HG03066 (cell line): Measurements from ENCODE around the gene SEMA3E.
"Not testable (repeated sequence)": the region's sequence is repeated elsewhere in the genome, so short reads cannot be mapped to it uniquely, and the experiment has no call there.

Experiments used
- ATAC-seq: cut with Tn5 transposase; IDR thresholded peaks from one replicate; pipeline ENCODE4 v1.9.1; 2021; ENCODE audit warnings: low read depth; ENCODE audit not compliant: unreplicated experiment

Gene SEMA3E

DNA sequence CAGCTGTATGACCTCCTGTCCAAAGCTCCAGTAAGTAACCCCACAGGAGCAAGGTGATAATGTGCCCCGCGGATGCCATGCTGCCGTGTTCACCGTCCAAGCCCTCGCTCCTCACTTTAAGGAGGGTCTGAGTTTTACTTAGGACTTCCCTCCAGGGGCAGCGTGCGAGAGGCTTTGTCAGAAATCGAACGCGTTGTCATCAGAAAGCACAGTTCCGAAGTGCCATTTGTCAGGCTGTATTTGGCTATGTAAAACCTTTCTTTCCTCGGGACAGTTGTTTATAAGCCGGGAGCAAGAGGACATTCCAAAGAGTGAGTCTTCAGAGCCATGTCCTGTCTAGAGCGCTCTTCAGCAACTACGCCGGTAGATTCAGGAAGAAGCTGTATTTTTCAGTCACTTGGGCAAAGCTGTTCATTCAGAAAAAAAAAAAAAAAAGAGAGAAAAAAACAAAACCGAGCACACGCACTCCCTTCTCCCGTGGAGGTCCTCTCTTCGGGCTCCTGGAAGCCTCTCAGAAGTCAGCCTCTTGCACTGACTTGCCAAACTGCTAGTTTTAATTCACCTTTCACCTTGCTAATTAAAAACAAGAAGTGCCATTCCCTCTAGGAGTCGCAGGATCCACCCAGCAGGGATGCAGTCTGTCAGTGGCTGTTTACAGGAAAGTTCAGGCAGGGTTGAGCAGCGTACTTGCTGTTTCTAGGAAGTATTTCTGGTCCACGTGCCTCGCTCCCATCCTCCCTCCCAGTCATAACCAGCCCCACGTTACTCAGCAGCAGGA, at the start of gene SEMA3E:
TSS of gene SEMA3E (minus strand) at position 676 of the 778 bp plus-strand sequence.
- no peak for ATAC-seq

GRCh38 chr7:83697804-83698530, 49.0 kb upstream of the SEMA3E start:
- no peak for ATAC-seq

GRCh38 chr7:83696101-83696500, 47.2 kb upstream of the SEMA3E start:
- no peak for ATAC-seq

DNA sequence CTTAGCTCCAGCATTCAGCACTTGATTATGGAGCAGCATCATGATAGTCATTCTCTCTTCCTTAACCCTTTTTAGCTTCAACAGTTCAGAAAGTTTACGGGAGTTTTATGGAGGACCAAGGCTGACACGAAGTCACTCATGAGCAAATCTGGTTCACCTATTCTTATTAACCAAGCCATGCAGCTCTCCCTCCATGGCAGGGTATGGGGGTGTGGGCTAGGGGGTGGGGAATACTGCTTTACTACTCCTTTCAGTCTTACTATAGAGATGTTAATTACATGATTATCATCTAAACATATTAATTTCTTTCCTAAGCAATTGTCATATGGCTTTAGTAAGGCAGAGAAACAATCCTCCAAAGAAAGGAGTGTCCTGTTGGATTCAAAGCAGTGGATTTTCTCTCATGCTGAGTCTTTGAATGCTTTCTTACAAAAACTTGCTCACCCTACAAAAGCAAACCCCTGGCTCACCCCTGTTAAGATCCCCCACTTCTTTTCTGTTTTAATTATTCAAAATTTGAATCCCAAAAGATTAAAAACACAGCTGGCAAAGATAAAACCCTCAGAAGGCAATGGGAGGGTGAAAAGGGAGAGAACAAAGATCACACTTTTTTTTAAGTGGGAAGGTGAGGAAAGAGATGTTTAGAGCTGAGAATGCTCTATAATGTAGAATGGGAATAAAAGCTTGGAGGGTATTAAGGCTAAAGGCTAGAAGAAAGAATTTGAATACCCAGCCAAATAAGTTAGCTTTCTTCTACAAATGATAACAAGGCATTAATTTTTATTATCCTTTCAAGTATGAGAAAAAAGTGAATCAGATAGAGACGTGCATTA, 46.4 kb upstream of the SEMA3E start:
- ATAC-seq, result no peak

- no peak for ATAC-seq
Observed at GRCh38 chr7:83693256-83693655, 44.3 kb upstream of the SEMA3E start.

GRCh38 chr7:83691095-83691494, 42.2 kb upstream of the SEMA3E start:
- ATAC-seq, result no peak

- no peak for ATAC-seq
Observed at GRCh38 chr7:83689855-83690254, 40.9 kb upstream of the SEMA3E start.

DNA sequence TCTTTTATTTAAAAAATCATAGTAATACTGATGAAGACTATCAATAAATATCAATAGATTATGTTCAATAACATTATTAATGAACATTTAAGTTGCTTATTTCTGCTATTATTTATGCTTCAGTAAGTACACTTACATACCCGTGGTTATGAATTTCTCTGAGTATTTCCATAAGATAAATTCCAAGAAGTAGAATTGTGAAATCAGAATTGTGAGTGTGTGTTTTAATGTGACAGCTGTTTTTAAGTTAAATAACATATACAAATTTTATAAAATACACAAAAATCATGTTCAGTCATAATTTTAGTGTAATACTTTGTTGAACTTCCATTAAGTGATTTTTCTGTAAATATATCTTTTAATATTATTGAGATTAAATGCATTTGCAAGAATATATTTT, 37.5 kb upstream of the SEMA3E start:
- no peak for ATAC-seq

DNA sequence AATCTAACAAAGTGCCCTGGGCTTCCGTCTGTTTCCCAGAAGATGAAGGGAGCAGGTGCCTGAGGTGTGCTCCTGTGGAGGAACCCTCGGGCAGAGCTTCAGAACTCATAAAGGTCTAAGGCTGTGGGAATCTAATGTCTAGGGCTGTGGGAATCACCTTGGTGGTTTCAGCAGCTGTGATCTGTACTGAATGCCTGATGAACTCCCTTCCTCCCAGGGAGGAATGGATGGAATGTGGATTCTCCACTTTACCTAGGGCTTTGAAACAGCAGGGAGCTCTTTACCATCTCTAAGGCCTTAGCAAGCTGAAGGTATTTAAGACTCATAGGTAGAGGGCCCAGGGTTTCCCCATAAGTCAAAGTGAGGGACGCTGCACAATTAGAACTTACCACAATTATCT, 36.0 kb upstream of the SEMA3E start:
- ATAC-seq, result no peak

- no peak for ATAC-seq
Observed at GRCh38 chr7:83681200-83681778, 32.4 kb upstream of the SEMA3E start.

GRCh38 chr7:83677180-83677866, 28.4 kb upstream of the SEMA3E start:
- ATAC-seq, result no peak

- not testable (repeated sequence) for ATAC-seq
Observed at GRCh38 chr7:83673291-83673690, 24.4 kb upstream of the SEMA3E start.

GRCh38 chr7:83672157-83672556, 23.2 kb upstream of the SEMA3E start:
- ATAC-seq, result no peak

- no peak for ATAC-seq
Observed at GRCh38 chr7:83663131-83663530, 14.2 kb upstream of the SEMA3E start.

DNA sequence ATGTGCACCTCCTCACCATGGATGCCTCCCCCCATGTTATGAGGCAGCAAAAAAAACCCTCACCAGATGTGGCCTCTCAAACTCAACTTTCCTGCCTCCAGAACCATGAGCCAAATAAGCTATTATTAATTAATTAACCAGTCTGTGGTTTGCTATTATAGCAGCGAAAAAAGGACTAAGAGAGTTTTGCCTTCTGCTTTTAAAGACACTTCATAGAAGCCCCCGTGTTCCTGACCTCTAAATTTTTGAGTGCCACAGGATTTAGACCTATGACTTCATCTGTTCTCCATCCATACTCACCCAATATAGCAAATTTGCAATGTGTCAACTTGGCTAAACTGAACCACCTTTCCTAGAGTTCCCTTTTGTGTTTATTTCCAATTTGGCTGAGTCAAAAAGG, 9.2 kb upstream of the SEMA3E start:
- ATAC-seq, result no peak

- ATAC-seq, result no peak
Observed at GRCh38 chr7:83655951-83656556, 7.1 kb upstream of the SEMA3E start.

DNA sequence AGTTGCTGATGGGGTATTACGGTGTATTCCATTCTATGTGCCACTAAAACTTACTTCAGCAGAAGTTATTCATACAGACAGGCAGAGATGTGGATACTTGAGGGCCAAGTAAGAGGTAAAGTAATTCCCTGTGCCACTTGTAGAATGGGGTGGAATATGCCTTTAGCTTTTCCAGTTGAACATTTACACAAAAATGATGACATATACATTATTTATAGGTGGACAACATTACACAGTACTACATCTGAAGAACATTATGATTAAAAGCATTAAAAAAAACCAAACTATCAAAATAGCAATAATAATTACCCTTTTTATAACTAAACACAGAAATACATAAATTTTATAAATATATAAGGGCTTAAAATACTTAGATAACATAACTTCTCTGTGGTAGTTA, 3.5 kb upstream of the SEMA3E start:
- no peak for ATAC-seq

DNA sequence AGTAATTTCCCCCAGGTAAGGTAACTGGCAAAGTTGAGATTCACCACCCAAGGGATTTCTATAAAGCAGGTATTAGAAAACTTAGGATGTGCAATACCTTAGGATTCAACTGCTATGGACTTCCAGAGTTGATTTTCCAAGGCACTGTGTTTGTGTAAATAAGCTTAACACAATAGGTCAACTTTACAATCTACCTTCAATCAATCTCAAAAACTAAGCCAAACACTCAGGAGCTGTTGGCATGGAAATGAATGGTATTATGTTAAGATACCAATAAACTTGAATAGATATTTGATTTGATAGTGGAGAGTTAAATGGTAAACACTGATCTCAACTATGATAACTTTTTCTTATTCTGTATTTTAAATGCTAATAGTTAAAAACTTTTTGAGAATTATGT, 762 bp upstream of the SEMA3E start:
- no peak for ATAC-seq

GRCh38 chr7:83646027-83646426, 2.9 kb downstream of the SEMA3E start:
- ATAC-seq, result no peak

DNA sequence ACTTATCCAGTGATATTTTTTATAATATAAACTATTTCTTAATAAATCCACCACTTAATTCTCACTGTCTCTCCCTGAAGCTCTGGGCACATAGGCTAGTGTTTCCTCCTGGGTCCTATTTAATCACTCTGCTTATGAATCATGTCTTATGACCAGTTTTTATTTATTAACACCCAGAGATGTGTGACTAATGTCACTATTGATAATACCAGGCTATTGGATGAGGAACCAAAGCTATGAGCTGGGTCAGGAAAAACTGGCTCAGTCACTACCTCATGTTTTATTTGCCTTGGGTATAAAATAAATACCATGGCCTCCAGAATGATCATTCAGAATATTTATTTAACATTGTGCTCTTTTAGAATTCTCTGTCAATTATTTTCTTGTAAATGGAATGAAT, 5.2 kb downstream of the SEMA3E start:
- no peak for ATAC-seq
